ENCODE measurements around the gene NR2F1. TPM values are rescaled to one million over a fixed set of nuclear protein-coding genes. Genes with fewer than 3 reads are reported as not detected.

Gene NR2F1
- total RNA-seq, 8 experiments from 2014 or later, result 1.0 to 182 (median 108) TPM

- Histone ChIP-seq H3K27ac (peak overlapping the region in 1 of 2 donors; percentile 62), H3K4me1 (replicated peaks in 1 of 2) (peaks cover 43 to 73% of the 10 kb centered on the region in 2 donors), H3K4me3 (peak overlapping the region in 4 of 5 donors; percentile 22 to 34 (median 30))
- in situ Hi-C loops (cut with MboI; ENCODE audit: low pct_unique_long_range_greater_than_20kb in 2 of 9, low sequenced_read_pairs in 9 of 9, unreplicated experiment in 9 of 9), result loop anchor here in 1 of 9 experiments (10.0 kb wide), 1 partner anchor 668 kb away; no protein-coding TSS in a partner anchor
- 0 to 81% (median 16%) methylated on average over 2 to 25 of the region's 45 CpGs; no CpG with 5 or more reads in 2 of the 10 experiments for WGBS, 10 experiments
- peak in 5 of 8 experiments; percentile 51 to 70 (median 63) for ATAC-seq (replicated peaks in 6 of 8)
These were observed 10.2 kb upstream of the NR2F1 start for GRCh38 chr5:93572608-93573353.

- H3K4me1 ChIP-seq (replicated peaks in 1 of 2), result peaks cover 50 to 73% of the 10 kb centered on the region in 2 donors
- WGBS, 10 experiments, result 9 to 100% (median 51%) methylated on average over 8 to 26 of the region's 32 CpGs
These were observed 9.4 kb upstream of the NR2F1 start for GRCh38 chr5:93573354-93574351.

GRCh38 chr5:93574491-93575305 lies 8.3 kb upstream of the NR2F1 start:
- 5 to 90% (median 46%) methylated on average over 4 to 9 of the region's 12 CpGs; no CpG with 5 or more reads in 1 of the 10 experiments for WGBS, 10 experiments
- ATAC-seq (replicated peaks in 6 of 8), result no peak
- Histone ChIP-seq H3K4me3 (peak overlapping the region in 4 of 5 donors; percentile 3 to 34 (median 30)), H3K4me1 (replicated peaks in 1 of 2) (peaks cover 54 to 69% of the 10 kb centered on the region in 2 donors), H3K27ac (peak overlapping the region; percentile 42 to 63)
- in situ Hi-C loops (cut with MboI; ENCODE audit: low pct_unique_long_range_greater_than_20kb in 2 of 9, low sequenced_read_pairs in 9 of 9, unreplicated experiment in 9 of 9), result loop anchor here in 8 of 9 experiments (10.0 to 25.0 kb wide), 8 partner anchors 313 to 1313 kb away; no protein-coding TSS in a partner anchor

More at GRCh38 chr5:93573354-93574351, 9.4 kb upstream of the NR2F1 start:
- in situ Hi-C loops (cut with MboI; ENCODE audit: low pct_unique_long_range_greater_than_20kb in 2 of 9, low sequenced_read_pairs in 9 of 9, unreplicated experiment in 9 of 9), result loop anchor here in 1 of 9 experiments (10.0 kb wide), 1 partner anchor 669 kb away; no protein-coding TSS in a partner anchor
- H3K27ac ChIP-seq, result peak overlapping the region; percentile 42 to 63
- peak overlapping the region in 4 of 5 donors; percentile 22 to 34 (median 30) for H3K4me3 ChIP-seq
- peak in 5 of 8 experiments; percentile 8 to 57 (median 46) for ATAC-seq (replicated peaks in 6 of 8)

GRCh38 chr5:93575461-93576414 lies 7.3 kb upstream of the NR2F1 start:
- WGBS, 10 experiments, result 0 to 93% (median 30%) methylated on average over 2 to 5 of the region's 6 CpGs; no CpG with 5 or more reads in 1 of the 10 experiments
- in situ Hi-C loops (cut with MboI; ENCODE audit: low pct_unique_long_range_greater_than_20kb in 2 of 9, low sequenced_read_pairs in 9 of 9, unreplicated experiment in 9 of 9), result loop anchor here in 8 of 9 experiments (10.0 to 25.0 kb wide), 8 partner anchors 312 to 1312 kb away; no protein-coding TSS in a partner anchor
- Histone ChIP-seq H3K27ac (no peak overlapping the region), H3K4me3 (peak overlapping the region in 3 of 5 donors; percentile 6 to 67 (median 7)), H3K4me1 (replicated peaks in 1 of 2) (peaks cover 54 to 69% of the 10 kb centered on the region in 2 donors)
- no peak for ATAC-seq (replicated peaks in 6 of 8)

- Histone ChIP-seq H3K27ac (peak overlapping the region; percentile 49 to 95), H3K4me1 (replicated peaks in 1 of 2) (peaks cover 54 to 63% of the 10 kb centered on the region in 2 donors), H3K4me3 (peak overlapping the region in 4 of 5 donors; percentile 48 to 88 (median 76))
- in situ Hi-C loops (cut with MboI; ENCODE audit: low pct_unique_long_range_greater_than_20kb in 2 of 9, low sequenced_read_pairs in 9 of 9, unreplicated experiment in 9 of 9), result loop anchor here in 8 of 9 experiments (10.0 to 25.0 kb wide), 8 partner anchors 310 to 1310 kb away; no protein-coding TSS in a partner anchor
- WGBS, 10 experiments, result 0 to 88% (median 35%) methylated on average over 2 to 9 of the region's 9 CpGs
- ATAC-seq (replicated peaks in 6 of 8), result no peak
These were observed 5.8 kb upstream of the NR2F1 start for GRCh38 chr5:93576994-93577853.

- in situ Hi-C loops (cut with MboI; ENCODE audit: low pct_unique_long_range_greater_than_20kb in 2 of 9, low sequenced_read_pairs in 9 of 9, unreplicated experiment in 9 of 9), result loop anchor here in 8 of 9 experiments (10.0 to 25.0 kb wide), 8 partner anchors 309 to 1309 kb away; no protein-coding TSS in a partner anchor
- Histone ChIP-seq H3K27ac (peak overlapping the region; percentile 89 to 95), H3K4me3 (peak overlapping the region; percentile 48 to 88 (median 67)), H3K4me1 (replicated peaks in 1 of 2) (peaks cover 54% of the 10 kb centered on the region in 2 donors)
- 0 to 98% (median 52%) methylated on average over 1 to 14 of the region's 25 CpGs for WGBS, 10 experiments
- ATAC-seq (replicated peaks in 6 of 8), result no peak
These were observed 4.9 kb upstream of the NR2F1 start for GRCh38 chr5:93577854-93578812.

- Histone ChIP-seq H3K4me3 (peak overlapping the region; percentile 48 to 88 (median 67)), H3K27ac (peak overlapping the region; percentile 89 to 95), H3K4me1 (replicated peaks in 1 of 2) (peaks cover 45 to 49% of the 10 kb centered on the region in 2 donors)
- peak in 5 of 8 experiments; percentile 1 to 6 (median 3) for ATAC-seq (replicated peaks in 6 of 8)
- in situ Hi-C loops (cut with MboI; ENCODE audit: low pct_unique_long_range_greater_than_20kb in 2 of 9, low sequenced_read_pairs in 9 of 9, unreplicated experiment in 9 of 9), result loop anchor here in 8 of 9 experiments (10.0 to 25.0 kb wide), 8 partner anchors 308 to 1308 kb away; no protein-coding TSS in a partner anchor
- 0 to 80% (median 7%) methylated on average over 1 to 10 of the region's 49 CpGs; no CpG with 5 or more reads in 1 of the 10 experiments for WGBS, 10 experiments
These were observed 4.0 kb upstream of the NR2F1 start for GRCh38 chr5:93578813-93579691.

GRCh38 chr5:93579692-93580062 lies 3.3 kb upstream of the NR2F1 start:
- Histone ChIP-seq H3K27ac (peak overlapping the region; percentile 89 to 95), H3K4me1 (replicated peaks in 1 of 2) (peaks cover 38 to 43% of the 10 kb centered on the region in 2 donors), H3K4me3 (peak overlapping the region; percentile 48 to 88 (median 67))
- ATAC-seq (replicated peaks in 6 of 8), result peak in 5 of 8 experiments; percentile 2 to 23 (median 10)
- WGBS, 10 experiments, result no CpG with 5 or more reads among the region's 32 CpGs
- in situ Hi-C loops (cut with MboI; ENCODE audit: low pct_unique_long_range_greater_than_20kb in 2 of 9, low sequenced_read_pairs in 9 of 9, unreplicated experiment in 9 of 9), result loop anchor here in 8 of 9 experiments (10.0 to 25.0 kb wide), 8 partner anchors 308 to 1308 kb away; no protein-coding TSS in a partner anchor
